Measurements from ENCODE around the gene ZNF256. TPM values are rescaled to one million over a fixed set of nuclear protein-coding genes. Genes with fewer than 3 reads are reported as not detected.

The ZNF256 gene
- total RNA-seq, 1 donor from 2014 or later = 23.2 TPM

DNA sequence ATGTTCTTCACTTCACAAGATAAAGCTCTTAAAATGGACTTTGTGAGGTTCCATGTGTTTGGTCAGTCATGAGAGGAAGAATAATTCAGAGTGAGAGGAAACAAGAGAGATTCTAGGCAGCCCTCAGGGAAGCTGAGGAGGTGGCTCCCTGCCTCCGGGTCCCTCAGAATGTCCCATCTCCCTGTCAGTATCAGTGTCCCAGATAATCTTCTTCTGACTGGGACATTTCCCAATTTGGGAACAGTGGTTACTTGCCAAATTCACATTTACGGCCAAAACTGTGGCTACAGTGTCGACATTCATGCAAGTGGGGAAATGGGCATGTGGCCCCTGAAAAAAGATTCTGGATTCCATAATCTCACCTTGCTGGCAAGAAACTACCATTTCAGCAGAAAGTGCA, 40.1 kb downstream of the ZNF256 start:
- H3K27me3 Mint-ChIP-seq (ENCODE audit: insufficient read depth, low read depth) = peaks cover 2% of the 10 kb centered on the region
- Histone ChIP-seq H3K36me3 (no peaks in the 10 kb centered on the region), H3F3A (ENCODE audit: low read depth) (no peaks in the 10 kb centered on the region), H4K20me1 (ENCODE audit: low read depth) (peaks cover 4% of the 10 kb centered on the region), H3K9me3 (ENCODE audit: low read depth) (no peaks in the 10 kb centered on the region), H2AFZ (replicated peaks) (no peak overlapping the region), H3K27me3 (no peaks in the 10 kb centered on the region), H3K4me2 (no peak overlapping the region), H3K27ac (no peak overlapping the region), H3K4me3 (no peak overlapping the region), H3K4me1 (no peaks in the 10 kb centered on the region), H3K9ac (no peak overlapping the region), H3K79me2 (ENCODE audit: low read depth) (peaks cover 3% of the 10 kb centered on the region)
- no peak overlapping the region for H3K27ac Mint-ChIP-seq
- no peaks in the 10 kb centered on the region for H3K4me1 Mint-ChIP-seq
- no peak for DNase-seq (ENCODE audit: low spot score)
- H3K9me3 Mint-ChIP-seq = peaks cover 63% of the 10 kb centered on the region
- TF ChIP-seq, protein P1, sequence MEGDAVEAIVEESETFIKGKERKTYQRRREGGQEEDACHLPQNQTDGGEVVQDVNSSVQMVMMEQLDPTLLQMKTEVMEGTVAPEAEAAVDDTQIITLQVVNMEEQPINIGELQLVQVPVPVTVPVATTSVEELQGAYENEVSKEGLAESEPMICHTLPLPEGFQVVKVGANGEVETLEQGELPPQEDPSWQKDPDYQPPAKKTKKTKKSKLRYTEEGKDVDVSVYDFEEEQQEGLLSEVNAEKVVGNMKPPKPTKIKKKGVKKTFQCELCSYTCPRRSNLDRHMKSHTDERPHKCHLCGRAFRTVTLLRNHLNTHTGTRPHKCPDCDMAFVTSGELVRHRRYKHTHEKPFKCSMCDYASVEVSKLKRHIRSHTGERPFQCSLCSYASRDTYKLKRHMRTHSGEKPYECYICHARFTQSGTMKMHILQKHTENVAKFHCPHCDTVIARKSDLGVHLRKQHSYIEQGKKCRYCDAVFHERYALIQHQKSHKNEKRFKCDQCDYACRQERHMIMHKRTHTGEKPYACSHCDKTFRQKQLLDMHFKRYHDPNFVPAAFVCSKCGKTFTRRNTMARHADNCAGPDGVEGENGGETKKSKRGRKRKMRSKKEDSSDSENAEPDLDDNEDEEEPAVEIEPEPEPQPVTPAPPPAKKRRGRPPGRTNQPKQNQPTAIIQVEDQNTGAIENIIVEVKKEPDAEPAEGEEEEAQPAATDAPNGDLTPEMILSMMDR (IDR thresholded peaks at IDR 0.05) = no peak
- TF ChIP-seq EZH2phosphoT487 (IDR thresholded peaks at IDR 0.05) = no peak
- TF ChIP-seq EZH2 (IDR thresholded peaks at IDR 0.05) = no peak
- H3K4me3 Mint-ChIP-seq = no peak overlapping the region
- peaks cover 72% of the 10 kb centered on the region for H3K36me3 Mint-ChIP-seq

DNA sequence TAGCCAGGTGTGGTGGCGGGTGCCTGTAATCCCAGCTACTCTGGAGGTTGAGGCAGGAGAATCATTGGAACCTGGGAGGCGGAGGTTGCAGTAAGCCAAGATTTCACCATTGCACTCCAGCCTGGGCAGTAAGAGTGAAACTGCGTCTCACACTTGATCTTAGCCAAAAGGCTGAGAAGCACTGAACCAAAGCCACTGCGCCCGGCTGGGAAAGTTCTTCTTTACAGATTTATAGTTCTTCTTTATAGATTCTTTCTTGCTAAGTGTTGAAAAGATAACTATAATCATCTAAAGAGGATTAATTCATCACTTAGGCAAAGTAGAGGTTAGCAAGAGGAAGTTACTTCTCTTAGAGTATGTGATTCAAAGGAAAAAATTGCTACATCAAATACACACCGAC, 42.2 kb downstream of the ZNF256 start:
- no peaks in the 10 kb centered on the region for H3K27me3 Mint-ChIP-seq (ENCODE audit: insufficient read depth, low read depth)
- TF ChIP-seq EZH2phosphoT487 (IDR thresholded peaks at IDR 0.05) (no peak), EZH2 (IDR thresholded peaks at IDR 0.05) (no peak)
- TF ChIP-seq, protein P1 (IDR thresholded peaks at IDR 0.05) = no peak
- Histone ChIP-seq H4K20me1 (ENCODE audit: low read depth) (peaks cover 4% of the 10 kb centered on the region), H3F3A (ENCODE audit: low read depth) (no peaks in the 10 kb centered on the region), H3K4me3 (no peak overlapping the region), H3K9me3 (ENCODE audit: low read depth) (no peaks in the 10 kb centered on the region), H3K4me2 (no peak overlapping the region), H3K36me3 (no peaks in the 10 kb centered on the region), H2AFZ (replicated peaks) (no peak overlapping the region), H3K27ac (no peak overlapping the region), H3K79me2 (ENCODE audit: low read depth) (no peaks in the 10 kb centered on the region), H3K27me3 (no peaks in the 10 kb centered on the region), H3K9ac (no peak overlapping the region), H3K4me1 (no peaks in the 10 kb centered on the region)
- no peak overlapping the region for H3K27ac Mint-ChIP-seq
- peaks cover 50% of the 10 kb centered on the region for H3K9me3 Mint-ChIP-seq
- no peak overlapping the region for H3K4me3 Mint-ChIP-seq
- DNase-seq (ENCODE audit: low spot score) = no peak
- H3K36me3 Mint-ChIP-seq = peaks cover 59% of the 10 kb centered on the region
- H3K4me1 Mint-ChIP-seq = no peaks in the 10 kb centered on the region

DNA sequence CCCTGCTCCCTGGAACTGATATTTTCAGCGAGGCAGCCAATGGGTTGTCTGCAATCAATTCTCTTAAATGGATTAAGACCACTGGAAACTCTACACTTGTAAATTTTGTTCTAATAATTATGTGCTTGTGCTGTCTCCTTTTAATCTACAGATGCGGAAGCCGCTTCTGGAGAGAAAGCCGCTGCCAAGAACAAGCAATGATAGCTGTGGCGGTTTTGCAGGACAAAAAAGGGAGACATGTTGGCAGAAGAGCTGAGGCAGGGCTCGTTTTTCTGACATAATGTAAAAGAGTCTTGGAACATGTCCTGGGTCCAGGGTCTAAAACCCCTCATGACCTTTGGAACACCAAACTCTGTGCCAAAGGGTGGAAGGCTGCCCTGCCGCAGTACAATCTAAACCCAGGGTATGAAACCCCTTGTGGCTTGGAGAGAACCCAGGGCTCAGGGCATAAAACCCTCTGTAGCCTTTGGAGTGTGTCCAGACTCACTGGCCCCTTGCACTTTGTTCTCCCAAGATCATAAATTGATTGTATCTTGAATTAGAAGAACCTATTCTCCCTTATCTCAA, 43.8 kb downstream of the ZNF256 start:
- Mint-ChIP-seq H3K36me3 (peaks cover 50% of the 10 kb centered on the region), H3K4me1 (no peaks in the 10 kb centered on the region), H3K27me3 (ENCODE audit: insufficient read depth, low read depth) (no peaks in the 10 kb centered on the region)

DNA sequence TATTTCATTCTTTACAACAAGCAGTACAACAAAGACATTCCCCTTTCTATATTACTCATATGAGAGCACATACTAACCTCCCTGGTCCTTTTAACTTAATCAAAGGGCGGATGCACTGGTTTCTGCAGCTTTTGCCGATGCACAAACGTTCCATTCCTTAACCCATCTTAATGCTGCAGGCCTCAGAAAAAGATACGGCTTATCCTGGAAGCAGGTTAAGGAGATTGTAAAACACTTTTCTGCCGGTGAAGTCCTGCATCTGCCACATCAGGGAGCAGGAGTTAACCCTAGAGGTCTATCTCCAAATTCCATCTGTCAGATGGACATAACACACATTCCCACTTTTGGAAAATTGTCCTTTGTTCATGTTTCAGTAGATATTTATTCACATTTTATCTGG, 47.2 kb downstream of the ZNF256 start:
- no peak overlapping the region for H3K27ac ChIP-seq
- TF ChIP-seq EZH2 (IDR thresholded peaks at IDR 0.05) = no peak
- TF ChIP-seq, protein P1 (IDR thresholded peaks at IDR 0.05) = no peak
- TF ChIP-seq EZH2phosphoT487 (IDR thresholded peaks at IDR 0.05) = no peak
- no peak for DNase-seq (ENCODE audit: low spot score)
- H2AFZ ChIP-seq (replicated peaks) = no peak overlapping the region
- no peak overlapping the region for H3K4me3 Mint-ChIP-seq
- no peak overlapping the region for H3K9ac ChIP-seq
- H3K27me3 Mint-ChIP-seq (ENCODE audit: insufficient read depth, low read depth) = peaks cover 3% of the 10 kb centered on the region
- H3K9me3 ChIP-seq (ENCODE audit: low read depth) = no peaks in the 10 kb centered on the region
- H3K36me3 ChIP-seq = no peaks in the 10 kb centered on the region
- no peaks in the 10 kb centered on the region for H3K4me1 Mint-ChIP-seq
- H3K79me2 ChIP-seq (ENCODE audit: low read depth) = no peaks in the 10 kb centered on the region
- H3K27me3 ChIP-seq = no peaks in the 10 kb centered on the region
- no peak overlapping the region for H3K4me2 ChIP-seq
- H3K4me3 ChIP-seq = no peak overlapping the region
- H3F3A ChIP-seq (ENCODE audit: low read depth) = no peaks in the 10 kb centered on the region
- peaks cover 27% of the 10 kb centered on the region for H3K36me3 Mint-ChIP-seq
- H3K4me1 ChIP-seq = no peaks in the 10 kb centered on the region
- H3K9me3 Mint-ChIP-seq = peaks cover 24% of the 10 kb centered on the region
- no peak overlapping the region for H3K27ac Mint-ChIP-seq
- no peaks in the 10 kb centered on the region for H4K20me1 ChIP-seq (ENCODE audit: low read depth)

More for the DNA sequence above, 43.8 kb downstream of the ZNF256 start:
- no peaks in the 10 kb centered on the region for H3K27me3 ChIP-seq
- H2AFZ ChIP-seq (replicated peaks) = no peak overlapping the region
- H3K4me1 ChIP-seq = no peaks in the 10 kb centered on the region
- Mint-ChIP-seq H3K4me3 (no peak overlapping the region), H3K9me3 (peaks cover 46% of the 10 kb centered on the region), H3K27ac (no peak overlapping the region)
- TF ChIP-seq EZH2phosphoT487 (IDR thresholded peaks at IDR 0.05) = no peak
- no peaks in the 10 kb centered on the region for H3K9me3 ChIP-seq (ENCODE audit: low read depth)
- H3K79me2 ChIP-seq (ENCODE audit: low read depth) = no peaks in the 10 kb centered on the region
- H3F3A ChIP-seq (ENCODE audit: low read depth) = no peaks in the 10 kb centered on the region
- H4K20me1 ChIP-seq (ENCODE audit: low read depth) = peaks cover 4% of the 10 kb centered on the region
- no peak overlapping the region for H3K9ac ChIP-seq
- H3K4me2 ChIP-seq = no peak overlapping the region
- H3K27ac ChIP-seq = no peak overlapping the region
- DNase-seq (ENCODE audit: low spot score) = no peak
- H3K36me3 ChIP-seq = no peaks in the 10 kb centered on the region
- H3K4me3 ChIP-seq = no peak overlapping the region
